GM19351 (cell line): ENCODE measurements around the gene YIPF5.
A peak's percentile ranks its signal among the peaks of the same experiment; 100 is the strongest.

ENCODE experiments used
- ATAC-seq: cut with Tn5 transposase; IDR thresholded peaks from one replicate; pipeline ENCODE4 v1.9.1; 2021; ENCODE audit warnings: mild to moderate bottlenecking, moderate library complexity; ENCODE audit not compliant: unreplicated experiment

YIPF5 gene

DNA sequence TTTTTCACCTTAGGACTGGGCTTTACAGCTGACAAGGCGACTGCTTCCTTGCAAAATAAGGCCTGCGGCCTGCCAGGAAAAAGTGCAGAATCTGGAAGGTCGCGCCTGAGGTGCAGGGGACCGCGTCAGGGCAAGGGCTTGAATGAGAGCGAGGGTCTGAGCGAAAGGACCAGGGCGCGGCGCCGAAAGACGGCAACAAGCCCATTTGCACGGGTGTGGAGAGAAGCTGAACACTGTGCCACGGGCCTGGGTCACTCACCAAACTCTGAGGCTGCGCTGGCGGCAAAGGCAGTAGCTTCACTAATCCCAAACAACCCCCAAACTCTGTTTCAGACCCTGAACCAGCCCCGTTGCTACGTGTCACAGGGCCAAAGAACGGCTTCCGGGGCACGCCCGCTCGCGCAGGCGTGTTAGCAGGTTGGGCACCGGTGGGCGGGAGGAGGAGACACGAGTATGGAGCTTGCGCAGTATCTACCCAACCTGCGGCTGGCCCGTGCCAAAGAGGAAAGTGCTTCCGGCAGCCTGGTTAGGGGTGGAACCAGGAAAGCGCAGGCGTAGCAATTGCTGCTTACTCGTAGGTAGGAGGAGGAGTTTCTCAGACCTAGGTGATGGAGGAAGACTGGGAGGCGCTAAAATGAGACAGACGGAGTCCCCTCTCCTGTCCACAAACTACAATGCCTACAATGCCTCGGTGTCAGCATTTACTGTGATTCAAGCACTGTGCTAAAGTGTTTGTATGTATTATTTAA lies at the start of gene YIPF5, which contains the start of gene KCTD16:
YIPF5 (minus strand) TSS at position 384 of the 749 bp plus-strand sequence. CDS start 704 bp downstream, outside the sequence.
KCTD16 (plus strand) TSS at position 598 of the 749 bp plus-strand sequence.
- peak; percentile 98 for ATAC-seq

DNA sequence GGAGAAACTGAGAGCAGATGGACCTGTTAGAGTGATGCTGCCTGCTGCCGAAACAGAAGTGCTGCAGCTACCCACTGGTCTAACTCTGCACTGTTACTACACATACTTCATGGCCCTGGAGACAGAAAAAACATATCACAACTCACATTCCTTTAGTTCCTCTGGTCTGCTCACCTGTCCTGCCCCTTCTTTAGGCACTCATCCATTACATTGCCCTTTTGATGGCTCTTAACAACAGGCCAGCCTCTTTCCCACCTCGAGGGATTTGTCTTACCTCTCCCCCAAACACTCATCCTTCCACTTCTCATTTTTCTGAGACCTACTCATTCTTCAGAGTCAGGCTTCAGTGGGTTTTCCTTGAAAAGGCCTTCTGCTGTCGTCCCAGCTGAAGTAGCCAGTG lies 49.4 kb upstream of the YIPF5 start:
- ATAC-seq = no peak

DNA sequence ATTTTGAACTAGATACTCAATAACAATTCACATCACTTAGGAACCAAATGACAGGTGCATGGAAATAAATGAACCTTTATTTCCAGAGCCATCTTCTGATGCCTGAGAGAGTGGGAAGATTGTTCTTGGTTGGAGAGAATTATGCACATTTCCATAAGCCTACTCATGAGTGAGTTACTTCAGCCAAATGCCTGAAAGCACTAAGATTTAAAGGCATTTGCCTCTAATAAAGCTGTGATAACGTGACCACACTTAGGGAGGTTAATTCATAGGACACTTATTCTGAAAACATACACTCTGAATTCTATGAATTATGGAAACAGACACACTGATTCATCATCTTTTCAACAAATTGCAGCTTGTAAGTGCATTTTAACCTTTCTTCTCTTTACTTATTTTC lies 40.2 kb upstream of the YIPF5 start:
- no peak for ATAC-seq

DNA sequence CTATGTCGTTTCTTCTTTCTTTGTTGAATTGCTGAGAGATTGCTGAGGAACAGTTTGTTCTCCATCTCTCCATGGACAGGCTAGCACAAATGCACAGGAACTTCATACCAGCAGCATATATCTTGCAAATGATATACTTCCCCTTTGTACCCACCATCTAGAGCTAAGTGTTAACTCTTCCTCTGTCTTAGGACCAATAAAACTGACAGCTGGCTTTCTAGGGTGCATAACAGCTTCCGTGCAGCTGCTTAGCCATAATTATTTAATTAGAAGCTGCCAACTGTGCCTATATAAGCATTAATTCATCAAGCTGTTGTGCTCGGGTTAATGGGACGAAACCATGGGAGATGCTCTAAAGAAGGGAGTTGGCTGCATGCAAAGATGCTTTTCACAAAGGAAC lies 38.9 kb upstream of the YIPF5 start:
- ATAC-seq = no peak

DNA sequence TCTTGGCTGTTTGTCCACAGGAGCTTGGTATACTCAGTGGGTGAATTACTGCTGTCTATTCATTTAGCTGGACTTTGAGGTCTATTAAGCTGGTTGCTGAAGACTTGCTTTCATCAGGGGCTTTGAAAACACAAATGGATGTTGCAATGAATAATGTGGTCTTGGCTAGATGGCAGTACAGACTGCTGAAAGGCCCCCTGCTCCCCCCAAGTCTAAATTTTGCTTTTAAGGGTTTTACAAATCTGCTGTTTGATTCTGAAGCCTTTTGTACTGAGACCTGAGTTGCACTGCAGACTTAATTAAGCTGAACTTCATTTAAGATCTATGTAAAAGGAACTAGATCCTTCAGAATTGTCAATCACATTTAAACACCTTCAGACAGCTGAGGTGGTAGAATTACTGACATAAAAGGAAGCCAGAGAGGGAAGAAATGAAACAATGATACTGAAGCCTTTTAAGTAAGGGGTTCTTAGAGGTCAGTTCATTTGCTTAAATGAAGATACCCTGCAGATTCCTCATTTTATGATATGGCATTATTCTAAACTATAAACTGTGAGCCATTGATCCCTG lies 37.5 kb upstream of the YIPF5 start:
- no peak for ATAC-seq

DNA sequence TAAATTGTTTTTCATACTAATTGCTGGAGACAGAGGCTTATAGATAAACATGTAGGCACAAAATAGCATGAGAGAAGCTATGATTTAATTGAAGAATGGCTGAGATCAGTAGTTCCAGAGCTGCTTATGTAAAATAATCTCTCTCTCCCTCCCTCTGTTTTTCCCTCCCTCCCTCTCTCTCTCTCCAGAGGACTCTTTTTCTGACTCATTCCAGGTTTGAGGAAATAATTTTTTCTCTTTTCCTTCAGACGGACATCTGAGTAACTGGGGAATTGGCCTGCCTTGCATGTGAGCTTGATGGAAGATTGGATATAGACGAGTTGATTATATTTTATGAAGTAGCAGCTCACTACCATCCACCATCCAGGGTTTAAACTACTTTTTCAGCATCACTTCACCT lies 35.7 kb upstream of the YIPF5 start:
- no peak for ATAC-seq

DNA sequence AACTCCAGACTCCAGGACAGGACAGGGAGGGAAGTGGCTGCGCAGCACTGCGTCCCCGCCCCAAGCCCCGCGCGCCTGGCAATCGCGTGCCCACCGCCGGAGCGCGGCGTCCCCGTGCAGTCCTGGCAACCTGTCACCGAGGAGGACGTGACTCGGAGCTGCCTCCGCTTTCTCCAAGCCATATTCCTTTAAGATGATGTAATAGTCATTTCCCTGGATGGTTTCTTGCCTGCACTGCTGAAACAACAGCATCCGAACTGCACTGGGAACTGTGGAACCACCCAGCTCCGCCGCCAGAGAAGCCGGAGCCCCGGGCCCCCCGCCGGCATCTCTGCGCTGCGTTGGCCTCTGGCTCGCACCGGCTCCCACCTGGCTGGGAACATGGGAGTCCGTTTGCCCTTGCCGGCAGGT lies 34.7 kb upstream of the YIPF5 start:
- ATAC-seq = no peak

DNA sequence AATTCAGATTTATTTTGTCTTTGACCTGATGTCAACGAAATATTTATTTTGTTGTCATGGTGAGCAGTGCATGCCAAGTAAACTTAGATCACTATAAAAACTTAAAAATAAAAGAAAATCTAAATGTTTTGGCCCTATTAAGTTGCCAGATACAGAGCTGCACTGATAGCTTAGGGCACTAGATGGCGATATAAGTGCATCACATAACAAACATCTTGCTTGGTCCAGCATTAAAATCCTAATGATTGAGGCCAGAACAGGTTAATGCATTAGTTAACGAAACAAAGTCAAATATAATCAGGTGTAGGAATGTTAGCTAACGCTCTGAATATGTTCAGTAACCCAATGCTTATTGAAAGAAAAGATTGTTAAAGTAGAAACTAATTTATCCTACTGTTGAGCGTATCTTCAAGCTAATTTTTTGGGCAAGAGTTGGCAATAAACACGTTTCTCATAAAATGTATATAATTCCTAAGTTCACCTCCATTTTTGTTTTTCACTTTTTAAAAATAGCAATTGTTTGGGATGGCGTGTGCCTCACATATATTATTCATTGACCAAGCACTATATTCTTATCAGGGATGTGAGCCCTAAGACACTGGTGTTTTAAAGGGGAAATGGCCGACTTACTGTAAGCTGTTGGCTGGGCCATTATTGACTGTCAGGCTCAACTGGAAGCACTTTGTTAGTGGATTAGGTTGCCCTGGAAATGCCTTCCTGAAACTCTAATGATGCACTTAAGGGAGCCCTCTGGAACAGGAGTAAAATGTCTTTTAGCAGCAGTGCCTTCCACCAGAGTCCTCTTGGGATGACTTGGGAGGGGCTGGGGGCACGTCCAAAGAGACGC lies 33.5 kb upstream of the YIPF5 start:
- peak; percentile 85 for ATAC-seq

DNA sequence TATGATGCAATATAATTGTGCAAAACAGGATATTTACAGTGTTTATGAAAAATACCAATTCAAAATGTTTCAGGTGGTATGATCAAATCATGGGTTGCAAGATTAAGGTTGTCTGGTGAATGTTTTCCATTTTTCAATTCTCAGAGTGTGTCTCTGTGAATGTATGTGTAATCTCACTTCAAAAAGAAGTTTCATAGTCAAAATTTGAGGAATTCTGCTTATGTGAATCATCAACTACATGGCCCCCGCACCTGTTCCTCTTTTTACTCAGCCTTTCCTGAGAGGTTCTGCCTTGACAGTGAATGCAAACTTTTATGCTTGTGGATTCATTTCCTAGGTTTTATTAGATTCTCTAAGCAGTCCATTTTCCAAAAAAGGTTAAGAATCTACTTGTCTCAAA lies 32.3 kb upstream of the YIPF5 start:
- no peak for ATAC-seq

DNA sequence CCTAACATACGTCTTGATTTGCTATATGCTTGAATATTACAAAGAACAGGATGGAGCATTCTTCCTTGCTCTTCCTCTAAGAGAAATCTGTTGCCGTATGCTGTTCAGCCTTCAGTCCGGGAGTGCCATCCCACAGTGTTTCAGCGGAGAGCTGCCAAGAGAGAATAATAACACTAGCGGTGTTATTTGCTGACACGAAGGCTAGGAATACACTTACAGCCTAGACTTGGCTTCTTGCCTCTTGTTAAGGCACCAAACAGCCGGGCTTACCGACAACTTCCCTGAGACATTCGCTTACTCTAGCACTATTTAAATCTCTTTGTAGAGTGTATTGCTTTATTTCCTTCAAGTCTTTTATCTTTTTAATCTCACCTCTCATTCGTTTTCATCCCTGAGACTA lies 31.6 kb upstream of the YIPF5 start:
- no peak for ATAC-seq

DNA sequence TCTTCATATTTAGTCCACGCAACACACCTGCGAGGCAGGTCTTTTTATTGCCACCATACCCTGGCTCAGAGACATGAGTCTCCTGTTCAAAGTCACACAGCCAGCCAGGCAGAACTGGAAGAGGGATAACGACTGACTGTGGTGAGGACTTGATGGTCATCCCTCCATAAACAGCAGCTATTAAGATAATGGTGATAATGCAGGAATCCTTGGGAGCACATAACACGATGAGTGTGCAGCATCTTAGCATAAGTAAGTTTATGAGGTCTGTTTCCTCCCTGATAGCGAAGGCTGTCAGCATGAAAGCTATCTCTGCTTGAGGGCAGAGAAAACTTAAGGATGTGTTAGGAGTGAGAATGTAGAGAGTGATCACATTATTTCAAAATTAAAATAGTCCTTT lies 31.1 kb upstream of the YIPF5 start:
- ATAC-seq = no peak

DNA sequence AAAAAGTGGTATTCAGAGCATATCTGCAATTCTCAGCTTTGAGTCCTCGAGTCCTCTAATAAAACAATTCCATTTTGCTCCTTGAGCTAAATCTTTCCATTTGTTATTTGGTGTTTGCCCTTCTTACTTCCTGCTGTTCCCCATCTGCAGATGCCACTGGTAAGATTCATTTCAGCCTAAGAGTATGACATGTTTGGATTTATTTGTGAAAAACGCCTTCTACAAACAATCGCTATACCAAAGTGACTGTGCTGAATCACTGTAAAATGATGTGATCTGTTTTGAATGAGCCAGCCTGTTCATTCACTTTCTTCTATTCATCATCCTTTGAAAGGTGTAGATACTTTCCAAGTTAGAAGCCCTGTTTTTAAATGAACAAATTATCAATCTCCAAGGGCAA lies 27.9 kb upstream of the YIPF5 start:
- no peak for ATAC-seq

DNA sequence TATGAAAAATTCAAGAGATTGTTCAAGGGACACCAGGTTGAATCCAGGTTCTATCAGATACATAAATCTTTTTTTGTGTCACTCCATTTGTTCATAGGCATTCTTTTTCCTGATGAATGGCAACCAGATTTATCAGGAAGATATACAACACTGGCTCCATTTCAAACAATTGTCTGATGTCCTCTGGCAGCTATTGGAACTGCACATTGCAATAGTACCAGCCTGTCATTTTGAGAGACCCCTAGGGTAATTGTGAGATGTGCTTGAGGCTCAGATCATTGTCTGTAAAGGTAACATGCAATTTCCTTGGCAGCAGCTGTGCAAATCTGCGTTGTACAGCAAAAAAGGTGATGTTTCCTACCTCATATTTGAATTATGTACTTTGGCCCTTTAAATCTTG lies 26.2 kb upstream of the YIPF5 start:
- ATAC-seq = no peak

DNA sequence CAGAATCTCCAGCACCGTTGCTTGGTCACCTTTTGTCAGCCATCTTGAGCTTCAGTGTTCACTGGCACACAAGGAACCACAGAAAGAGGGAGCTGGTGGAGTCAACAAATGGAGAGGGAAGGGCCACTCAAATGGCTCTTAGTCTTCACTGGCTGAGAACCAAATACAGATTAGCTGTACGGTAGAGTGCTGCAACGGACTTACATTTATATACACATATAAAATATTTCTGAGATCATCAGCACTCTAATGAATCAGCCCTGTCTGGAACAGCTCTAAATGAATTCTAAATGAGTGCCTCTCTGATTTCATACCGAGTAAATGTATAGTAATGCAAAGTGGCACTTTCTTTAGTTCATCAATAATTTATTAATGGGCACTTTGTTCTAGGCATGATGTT lies 25.0 kb upstream of the YIPF5 start:
- no peak for ATAC-seq

DNA sequence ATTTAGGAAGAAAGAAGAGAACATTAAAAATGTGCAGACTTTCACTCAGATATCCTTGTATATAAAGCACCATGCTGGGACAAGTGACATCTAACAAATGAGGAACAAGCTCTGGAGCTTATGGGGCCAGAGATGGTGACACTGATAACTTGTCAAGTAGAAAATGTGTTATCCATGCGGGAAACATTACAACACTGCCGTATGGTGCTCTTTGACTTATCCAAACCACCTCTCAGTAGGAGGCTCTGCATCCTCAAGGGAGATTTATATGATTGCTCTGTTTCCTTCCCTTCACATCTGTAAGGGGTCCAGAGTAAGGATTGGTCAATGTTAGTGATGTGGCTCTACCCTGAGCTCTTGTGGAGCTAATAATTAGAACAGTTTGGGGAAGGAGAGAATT lies 23.7 kb upstream of the YIPF5 start:
- ATAC-seq = no peak

DNA sequence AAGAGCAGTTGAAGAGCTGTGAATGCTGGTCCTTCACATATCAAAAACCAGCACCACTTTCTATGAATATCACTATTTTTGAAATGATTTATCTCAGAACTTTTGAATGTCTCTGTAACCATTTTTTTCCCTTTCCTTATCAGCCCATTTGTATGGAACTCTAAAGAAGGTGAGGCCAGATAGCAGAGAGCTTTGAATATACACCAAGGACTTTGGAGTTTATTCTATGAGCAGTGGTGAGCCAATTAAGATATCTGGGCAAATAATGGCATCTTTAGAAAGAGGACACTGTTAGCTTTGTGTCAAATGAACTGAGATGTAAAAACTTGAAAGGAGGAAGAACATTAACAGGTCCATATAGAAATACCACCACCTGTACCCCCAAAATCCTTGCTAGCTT lies 22.2 kb upstream of the YIPF5 start:
- ATAC-seq = no peak

DNA sequence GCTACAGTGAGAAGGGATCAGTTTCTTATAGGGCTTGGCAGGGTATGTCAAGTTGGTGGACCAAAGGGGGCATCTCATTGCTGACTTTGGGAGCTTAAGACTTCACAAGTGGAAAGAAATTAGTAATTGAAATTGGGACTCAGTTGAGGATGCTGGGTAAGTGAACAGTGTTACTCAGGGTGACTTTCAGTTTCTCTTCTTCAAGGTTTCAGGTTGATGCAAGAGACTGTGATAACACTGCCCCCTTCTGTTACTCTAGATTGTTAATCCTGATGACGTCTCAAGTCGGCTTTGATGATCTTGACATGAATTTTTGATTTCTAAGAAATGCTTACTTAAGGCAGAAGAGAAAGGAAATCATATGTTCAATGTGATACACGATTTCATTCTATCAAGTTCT lies 21.5 kb upstream of the YIPF5 start:
- peak; percentile 84 for ATAC-seq

DNA sequence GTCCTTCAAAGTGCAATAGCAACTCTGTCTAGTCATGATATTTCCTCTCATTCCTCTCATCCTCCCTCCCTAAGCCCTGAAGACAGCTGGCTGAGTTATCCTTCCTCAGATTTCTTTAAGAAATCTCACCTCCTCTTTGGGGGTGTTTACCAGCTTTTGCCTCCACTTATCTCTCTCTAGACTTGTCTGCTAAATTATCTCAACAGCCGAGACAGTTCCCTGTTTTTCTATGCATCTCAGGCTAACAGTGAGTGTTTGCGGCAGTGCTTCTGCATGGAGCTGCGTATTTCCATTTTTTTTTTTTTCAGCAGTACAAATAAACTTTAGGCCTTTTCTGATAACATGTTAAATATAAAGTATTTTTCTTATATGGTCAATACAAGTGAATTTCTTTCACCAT lies 21.1 kb upstream of the YIPF5 start:
- ATAC-seq = no peak

DNA sequence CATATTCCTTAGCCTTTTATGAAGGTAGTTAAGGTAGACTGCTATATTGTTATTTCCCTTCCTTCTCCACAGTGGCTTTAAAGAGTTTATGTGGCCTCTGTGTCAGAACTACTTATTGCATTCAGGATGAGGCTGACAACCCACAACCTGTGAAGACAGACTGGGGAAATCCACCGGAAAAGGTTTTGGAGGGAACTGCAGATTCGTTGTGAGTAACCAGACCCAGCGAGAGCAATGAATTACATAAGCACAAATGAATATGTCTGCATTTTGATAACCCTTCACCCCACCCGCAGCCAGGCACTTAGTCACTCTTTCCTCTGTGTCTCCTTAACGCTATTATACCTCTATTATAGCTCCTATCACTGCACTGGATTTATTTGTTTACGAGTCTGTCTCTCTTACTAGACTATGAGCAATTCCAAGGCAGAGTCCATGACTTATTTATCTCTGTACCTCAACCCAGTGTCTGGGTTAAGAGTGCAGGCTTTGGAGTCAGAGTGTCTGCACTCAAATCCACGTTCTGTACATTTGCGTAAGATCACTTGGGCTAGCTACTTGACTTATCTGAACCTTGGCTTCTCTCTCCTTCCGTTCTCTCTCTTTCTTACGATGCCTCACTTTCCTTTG lies 19.5 kb upstream of the YIPF5 start:
- peak; percentile 39 for ATAC-seq

DNA sequence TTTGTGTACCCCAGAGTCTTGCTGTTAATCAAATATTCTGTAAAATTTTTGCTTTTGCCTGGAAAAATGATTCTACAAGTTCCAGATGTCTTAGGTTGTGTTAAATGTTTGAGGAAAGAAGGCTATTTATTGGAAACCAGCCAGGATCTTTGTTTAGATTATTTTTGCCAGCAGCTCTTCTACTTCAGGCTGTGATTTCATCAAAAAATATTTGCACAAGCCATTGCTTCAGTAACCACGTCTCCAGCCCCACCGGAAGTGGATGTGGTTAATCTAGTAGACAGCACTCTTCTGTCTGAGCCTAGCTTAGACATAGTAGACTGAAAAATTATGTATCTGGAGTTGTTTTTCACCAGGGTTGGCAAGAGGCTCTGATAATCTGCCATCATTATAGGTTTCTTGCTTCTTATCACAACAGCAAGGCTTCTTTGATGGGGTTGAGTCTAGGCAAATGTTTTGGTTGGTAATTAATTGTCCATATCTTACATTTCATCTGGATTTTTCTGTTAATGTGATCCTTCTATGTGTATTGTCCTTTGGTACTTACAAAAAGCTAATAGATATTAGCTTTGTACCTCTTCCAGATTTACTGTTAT lies 17.3 kb upstream of the YIPF5 start:
- peak; percentile 75 for ATAC-seq
